ENCODE results near the gene AFF3. TPM values are rescaled to one million over a fixed set of nuclear protein-coding genes. Genes with fewer than 3 reads are reported as not detected.

Gene AFF3
- total RNA-seq, 1 experiment from 2014 or later = 0.61 TPM

DNA sequence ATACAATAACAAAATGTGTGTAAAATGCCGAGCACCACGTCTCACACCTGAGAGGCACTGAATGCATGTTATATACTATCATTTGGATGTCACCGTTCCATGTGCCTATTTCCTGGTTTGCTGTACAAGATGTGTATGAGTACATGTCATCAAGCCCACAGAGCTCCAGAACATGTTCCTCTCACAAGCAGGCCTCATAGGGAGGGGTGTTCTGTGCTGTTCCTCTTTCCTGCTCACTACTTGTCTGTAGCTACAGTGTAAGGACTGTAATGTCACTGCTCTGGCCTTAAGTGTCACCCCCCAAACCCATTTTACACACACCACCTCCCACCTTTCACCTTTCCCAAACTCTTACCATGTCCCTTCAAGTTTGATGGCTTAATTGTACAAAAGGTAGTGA lies 1.8 kb downstream of the AFF3 start:
- H3K9me2 ChIP-seq (ENCODE audit: insufficient read depth) = no peaks in the 10 kb centered on the region
- H4K20me1 ChIP-seq (ENCODE audit: insufficient read depth) = no peaks in the 10 kb centered on the region
- H3K9ac ChIP-seq (ENCODE audit: low read length) = no peak overlapping the region
- H3K79me2 ChIP-seq (ENCODE audit: insufficient read depth, low read length) = no peaks in the 10 kb centered on the region
- no peak overlapping the region for H3K4me3 ChIP-seq (replicated peaks in 1 of 2; ENCODE audit: low read depth in 1 of 2, low read length in 2 of 2)
- CTCF ChIA-PET = no interaction called here
- no peaks in the 10 kb centered on the region for H3K36me3 ChIP-seq (ENCODE audit: control insufficient read depth in 1 of 2, insufficient read depth in 2 of 2, low read length in 2 of 2)
- ATAC-seq = no peak
- RAD21 ChIA-PET (ENCODE audit: low non-redundant PET in 1 of 2, low total read pairs in 2 of 2, uncharacterized antibody in 2 of 2, unreplicated experiment in 2 of 2) = no interaction called here
- no peak overlapping the region for H2AFZ ChIP-seq (ENCODE audit: low read depth, low read length, poor library complexity, severe bottlenecking)
- TF ChIP-seq, protein P1, sequence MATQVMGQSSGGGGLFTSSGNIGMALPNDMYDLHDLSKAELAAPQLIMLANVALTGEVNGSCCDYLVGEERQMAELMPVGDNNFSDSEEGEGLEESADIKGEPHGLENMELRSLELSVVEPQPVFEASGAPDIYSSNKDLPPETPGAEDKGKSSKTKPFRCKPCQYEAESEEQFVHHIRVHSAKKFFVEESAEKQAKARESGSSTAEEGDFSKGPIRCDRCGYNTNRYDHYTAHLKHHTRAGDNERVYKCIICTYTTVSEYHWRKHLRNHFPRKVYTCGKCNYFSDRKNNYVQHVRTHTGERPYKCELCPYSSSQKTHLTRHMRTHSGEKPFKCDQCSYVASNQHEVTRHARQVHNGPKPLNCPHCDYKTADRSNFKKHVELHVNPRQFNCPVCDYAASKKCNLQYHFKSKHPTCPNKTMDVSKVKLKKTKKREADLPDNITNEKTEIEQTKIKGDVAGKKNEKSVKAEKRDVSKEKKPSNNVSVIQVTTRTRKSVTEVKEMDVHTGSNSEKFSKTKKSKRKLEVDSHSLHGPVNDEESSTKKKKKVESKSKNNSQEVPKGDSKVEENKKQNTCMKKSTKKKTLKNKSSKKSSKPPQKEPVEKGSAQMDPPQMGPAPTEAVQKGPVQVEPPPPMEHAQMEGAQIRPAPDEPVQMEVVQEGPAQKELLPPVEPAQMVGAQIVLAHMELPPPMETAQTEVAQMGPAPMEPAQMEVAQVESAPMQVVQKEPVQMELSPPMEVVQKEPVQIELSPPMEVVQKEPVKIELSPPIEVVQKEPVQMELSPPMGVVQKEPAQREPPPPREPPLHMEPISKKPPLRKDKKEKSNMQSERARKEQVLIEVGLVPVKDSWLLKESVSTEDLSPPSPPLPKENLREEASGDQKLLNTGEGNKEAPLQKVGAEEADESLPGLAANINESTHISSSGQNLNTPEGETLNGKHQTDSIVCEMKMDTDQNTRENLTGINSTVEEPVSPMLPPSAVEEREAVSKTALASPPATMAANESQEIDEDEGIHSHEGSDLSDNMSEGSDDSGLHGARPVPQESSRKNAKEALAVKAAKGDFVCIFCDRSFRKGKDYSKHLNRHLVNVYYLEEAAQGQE (IDR thresholded peaks at IDR 0.05; ENCODE audit: low read depth) = no peak
- TF ChIP-seq CEBPB (IDR thresholded peaks at IDR 0.05; ENCODE audit: low read depth) (no peak), YY1 (IDR thresholded peaks at IDR 0.05; ENCODE audit: extremely low read depth, insufficient replicate concordance, low read depth, low read length) (no peak), RAD21 (IDR thresholded peaks at IDR 0.05; ENCODE audit: low read depth) (no peak), FOSL1 (IDR thresholded peaks at IDR 0.05; ENCODE audit: low read depth) (no peak), EZH2phosphoT487 (IDR thresholded peaks at IDR 0.05; ENCODE audit: borderline replicate concordance) (no peak), SP1 (IDR thresholded peaks at IDR 0.05; ENCODE audit: low read depth) (no peak), TCF7L2 (IDR thresholded peaks at IDR 0.05; ENCODE audit: borderline replicate concordance, extremely low read depth, insufficient read depth, insufficient read length) (no peak), JUND (IDR thresholded peaks at IDR 0.05) (no peak), POLR2A (IDR thresholded peaks at IDR 0.05; ENCODE audit: borderline replicate concordance, extremely low read depth, insufficient read depth, insufficient read length) (no peak), SIN3A (IDR thresholded peaks at IDR 0.05; ENCODE audit: low read depth) (no peak), ZFX (IDR thresholded peaks at IDR 0.05) (no peak), POLR2AphosphoS5 (IDR thresholded peaks at IDR 0.05; ENCODE audit: low read depth, low read length) (no peak)
- TF ChIP-seq, protein P2, sequence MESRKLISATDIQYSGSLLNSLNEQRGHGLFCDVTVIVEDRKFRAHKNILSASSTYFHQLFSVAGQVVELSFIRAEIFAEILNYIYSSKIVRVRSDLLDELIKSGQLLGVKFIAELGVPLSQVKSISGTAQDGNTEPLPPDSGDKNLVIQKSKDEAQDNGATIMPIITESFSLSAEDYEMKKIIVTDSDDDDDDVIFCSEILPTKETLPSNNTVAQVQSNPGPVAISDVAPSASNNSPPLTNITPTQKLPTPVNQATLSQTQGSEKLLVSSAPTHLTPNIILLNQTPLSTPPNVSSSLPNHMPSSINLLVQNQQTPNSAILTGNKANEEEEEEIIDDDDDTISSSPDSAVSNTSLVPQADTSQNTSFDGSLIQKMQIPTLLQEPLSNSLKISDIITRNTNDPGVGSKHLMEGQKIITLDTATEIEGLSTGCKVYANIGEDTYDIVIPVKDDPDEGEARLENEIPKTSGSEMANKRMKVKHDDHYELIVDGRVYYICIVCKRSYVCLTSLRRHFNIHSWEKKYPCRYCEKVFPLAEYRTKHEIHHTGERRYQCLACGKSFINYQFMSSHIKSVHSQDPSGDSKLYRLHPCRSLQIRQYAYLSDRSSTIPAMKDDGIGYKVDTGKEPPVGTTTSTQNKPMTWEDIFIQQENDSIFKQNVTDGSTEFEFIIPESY (IDR thresholded peaks at IDR 0.05; ENCODE audit: extremely low read depth, insufficient replicate concordance, low read length) = no peak
- TF ChIP-seq, protein P3, sequence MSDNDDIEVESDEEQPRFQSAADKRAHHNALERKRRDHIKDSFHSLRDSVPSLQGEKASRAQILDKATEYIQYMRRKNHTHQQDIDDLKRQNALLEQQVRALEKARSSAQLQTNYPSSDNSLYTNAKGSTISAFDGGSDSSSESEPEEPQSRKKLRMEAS (IDR thresholded peaks at IDR 0.05) = no peak
- TF ChIP-seq, protein P4, sequence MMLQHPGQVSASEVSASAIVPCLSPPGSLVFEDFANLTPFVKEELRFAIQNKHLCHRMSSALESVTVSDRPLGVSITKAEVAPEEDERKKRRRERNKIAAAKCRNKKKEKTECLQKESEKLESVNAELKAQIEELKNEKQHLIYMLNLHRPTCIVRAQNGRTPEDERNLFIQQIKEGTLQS (IDR thresholded peaks at IDR 0.05) = no peak
- TF ChIP-seq, protein P5, sequence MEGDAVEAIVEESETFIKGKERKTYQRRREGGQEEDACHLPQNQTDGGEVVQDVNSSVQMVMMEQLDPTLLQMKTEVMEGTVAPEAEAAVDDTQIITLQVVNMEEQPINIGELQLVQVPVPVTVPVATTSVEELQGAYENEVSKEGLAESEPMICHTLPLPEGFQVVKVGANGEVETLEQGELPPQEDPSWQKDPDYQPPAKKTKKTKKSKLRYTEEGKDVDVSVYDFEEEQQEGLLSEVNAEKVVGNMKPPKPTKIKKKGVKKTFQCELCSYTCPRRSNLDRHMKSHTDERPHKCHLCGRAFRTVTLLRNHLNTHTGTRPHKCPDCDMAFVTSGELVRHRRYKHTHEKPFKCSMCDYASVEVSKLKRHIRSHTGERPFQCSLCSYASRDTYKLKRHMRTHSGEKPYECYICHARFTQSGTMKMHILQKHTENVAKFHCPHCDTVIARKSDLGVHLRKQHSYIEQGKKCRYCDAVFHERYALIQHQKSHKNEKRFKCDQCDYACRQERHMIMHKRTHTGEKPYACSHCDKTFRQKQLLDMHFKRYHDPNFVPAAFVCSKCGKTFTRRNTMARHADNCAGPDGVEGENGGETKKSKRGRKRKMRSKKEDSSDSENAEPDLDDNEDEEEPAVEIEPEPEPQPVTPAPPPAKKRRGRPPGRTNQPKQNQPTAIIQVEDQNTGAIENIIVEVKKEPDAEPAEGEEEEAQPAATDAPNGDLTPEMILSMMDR (IDR thresholded peaks at IDR 0.05 in 2 of 3, conservative IDR thresholded peaks at IDR 0.05 in 1 of 3; ENCODE audit: borderline replicate concordance in 1 of 3, insufficient read depth in 1 of 3, low read depth in 2 of 3, low read length in 2 of 3) = no peak
- H3K27ac ChIP-seq (ENCODE audit: low read depth, low read length) = no peak overlapping the region
- intact Hi-C loops (cut with micrococcal nuclease) = no loop called here
- H3K27me3 ChIP-seq (ENCODE audit: insufficient read depth, low read length) = peaks cover 15% of the 10 kb centered on the region; the same call in 1 of the 2 replicates
- BruUV-seq (replicated peaks) = no TSS peak
- H3K4me2 ChIP-seq (ENCODE audit: low read length) = no peak overlapping the region
- no peak for DNase-seq (ENCODE audit: low read depth, low spot score)
- POLR2A ChIA-PET = no interaction called here
- H3K4me1 ChIP-seq (ENCODE audit: control insufficient read depth in 1 of 2, insufficient read depth in 2 of 2, low read length in 2 of 2) = no peaks in the 10 kb centered on the region
- H3K9me3 ChIP-seq (ENCODE audit: control insufficient read depth in 1 of 2, insufficient read depth in 1 of 2, low read depth in 1 of 2, low read length in 2 of 2) = no peaks in the 10 kb centered on the region

Measured in HCT116 (cell line).